GM12878 (cell line): Measurements from ENCODE around the gene IQGAP2. TPM values are rescaled to one million over a fixed set of nuclear protein-coding genes. Genes with fewer than 3 reads are reported as not detected.

Source experiments
- CEBPB ChIP-seq, 2 experiments: fragments of 150-350 bp in 1 of 2; IDR thresholded peaks; 2 replicates each; pipeline ENCODE4 v1.6.1; 2012 to 2014; ENCODE audit warnings: low read depth in 2 of 2, low read length in 2 of 2, borderline replicate concordance in 1 of 2, inconsistent platforms in 1 of 2
- CREB1 ChIP-seq: IDR thresholded peaks from 2 replicates; pipeline ENCODE4 v1.6.1; 2012; ENCODE audit warnings: low read depth, mild to moderate bottlenecking, inconsistent platforms
- EZH2 ChIP-seq: IDR thresholded peaks from 2 replicates; pipeline ENCODE4 v1.6.1; 2012; ENCODE audit warnings: low read depth, mild to moderate bottlenecking, control low read depth, inconsistent platforms, low read length, borderline replicate concordance; ENCODE audit not compliant: control insufficient read depth
- GABPA ChIP-seq: IDR thresholded peaks from 2 replicates; pipeline ENCODE4 v1.6.1; 2014; ENCODE audit warnings: antibody characterized with exemption, low read depth, mild to moderate bottlenecking, inconsistent platforms
- IKZF2 ChIP-seq, 2 experiments: fragments of 450-650 bp; IDR thresholded peaks; 2 replicates each; pipeline ENCODE4 v1.6.1; 2017; ENCODE audit warnings: mild to moderate bottlenecking in 2 of 2, moderate library complexity in 2 of 2
- LARP7 ChIP-seq: fragments of 450-650 bp; IDR thresholded peaks from 2 replicates; pipeline ENCODE4 v1.6.1; 2017; ENCODE audit warnings: mild to moderate bottlenecking
- MEF2B ChIP-seq: fragments of 450-650 bp; IDR thresholded peaks from 2 replicates; pipeline ENCODE4 v1.6.1; 2018; ENCODE audit warnings: mild to moderate bottlenecking, moderate library complexity; ENCODE audit not compliant: partially characterized antibody, poor library complexity, severe bottlenecking
- NR2C2 ChIP-seq: IDR thresholded peaks from 2 replicates; pipeline ENCODE4 v1.6.1; 2011; ENCODE audit warnings: borderline replicate concordance, low read depth; ENCODE audit not compliant: control insufficient read depth, insufficient read length
- PAX8 ChIP-seq: fragments of 450-650 bp; IDR thresholded peaks from 2 replicates; pipeline ENCODE4 v1.6.1; 2017; ENCODE audit warnings: mild to moderate bottlenecking, moderate library complexity
- ZBTB4 ChIP-seq: fragments of 450-650 bp; formaldehyde crosslinking; IDR thresholded peaks from 2 replicates; pipeline ENCODE4 v1.4.0; 2022; ENCODE audit warnings: mild to moderate bottlenecking, moderate library complexity
- polyA plus RNA-seq, 11 experiments: library from polyadenylated mRNA; depleted of rRNA in 4 of 11; unstranded in 6 of 11; stranded (reverse) in 5 of 11; fragments of >200 nt; fragmentation: Nextera tagmentation in 4 of 11; fragmentation: Illumina TruSeq in 1 of 11; extraction: Ambion mirVana in 4 of 11; extraction: Trizol in 1 of 11; gene quantifications; 1 replicate in 1 of 11; 2 replicates in 10 of 11; pipeline versions ENCODE4 v1.2.1 to v1.2.3, GENCODE V29; 2011 to 2016; ENCODE audit warnings: inconsistent platforms in 2 of 11, missing spikeins in 2 of 11, low read depth in 1 of 11
- total RNA-seq, 4 experiments: library from RNA; depleted of rRNA in 3 of 4; stranded (reverse); fragments of >200 nt in 3 of 4; fragmentation: Illumina TruSeq in 1 of 4; extraction: Trizol in 1 of 4; gene quantifications; 2 replicates each; pipeline versions ENCODE4 v1.2.1 to v1.2.3, GENCODE V29; 2013 to 2021
- TF ChIP-seq, protein P1 (sequence below): fragments of 450-650 bp; IDR thresholded peaks from 2 replicates; pipeline ENCODE4 v1.6.1; 2017; ENCODE audit warnings: mild to moderate bottlenecking, low read depth, inconsistent platforms; ENCODE audit not compliant: poor library complexity, severe bottlenecking
- TF ChIP-seq, protein P2 (sequence below): IDR thresholded peaks from 2 replicates; pipeline ENCODE4 v1.6.1; 2011; ENCODE audit warnings: mild to moderate bottlenecking, low read depth, low read length, moderate library complexity; ENCODE audit not compliant: insufficient replicate concordance
- TF ChIP-seq, protein P3 (sequence below): fragments of 450-650 bp; formaldehyde crosslinking; IDR thresholded peaks from 2 replicates; pipeline ENCODE4 v1.4.0; 2020; ENCODE audit warnings: mild to moderate bottlenecking, moderate library complexity
- TF ChIP-seq, protein P4 (sequence below): IDR thresholded peaks from 2 replicates; pipeline ENCODE4 v1.6.1; 2011; ENCODE audit warnings: borderline replicate concordance, low read depth, mild to moderate bottlenecking, moderate library complexity, mixed read lengths, low read length; ENCODE audit not compliant: insufficient read depth; ENCODE audit errors: extremely low read length
- TF ChIP-seq, protein P5 (sequence below): fragments of 150-350 bp; IDR thresholded peaks from 2 replicates; pipeline ENCODE4 v1.6.1; 2014; ENCODE audit warnings: mild to moderate bottlenecking, low read depth, low read length

The IQGAP2 gene
- total and polyA plus RNA-seq, 10 of the 15 experiments (the other 5 are each of a cell fraction or from before 2014, with no cell fraction given): 14.5 to 41.4 (median 21.8) TPM

GRCh38 chr5:76641514-76642120 is 238.5 kb downstream of the IQGAP2 start (continued):
- no peak for TF ChIP-seq PAX8
- TF ChIP-seq, protein P1, sequence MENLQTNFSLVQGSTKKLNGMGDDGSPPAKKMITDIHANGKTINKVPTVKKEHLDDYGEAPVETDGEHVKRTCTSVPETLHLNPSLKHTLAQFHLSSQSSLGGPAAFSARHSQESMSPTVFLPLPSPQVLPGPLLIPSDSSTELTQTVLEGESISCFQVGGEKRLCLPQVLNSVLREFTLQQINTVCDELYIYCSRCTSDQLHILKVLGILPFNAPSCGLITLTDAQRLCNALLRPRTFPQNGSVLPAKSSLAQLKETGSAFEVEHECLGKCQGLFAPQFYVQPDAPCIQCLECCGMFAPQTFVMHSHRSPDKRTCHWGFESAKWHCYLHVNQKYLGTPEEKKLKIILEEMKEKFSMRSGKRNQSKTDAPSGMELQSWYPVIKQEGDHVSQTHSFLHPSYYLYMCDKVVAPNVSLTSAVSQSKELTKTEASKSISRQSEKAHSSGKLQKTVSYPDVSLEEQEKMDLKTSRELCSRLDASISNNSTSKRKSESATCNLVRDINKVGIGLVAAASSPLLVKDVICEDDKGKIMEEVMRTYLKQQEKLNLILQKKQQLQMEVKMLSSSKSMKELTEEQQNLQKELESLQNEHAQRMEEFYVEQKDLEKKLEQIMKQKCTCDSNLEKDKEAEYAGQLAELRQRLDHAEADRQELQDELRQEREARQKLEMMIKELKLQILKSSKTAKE: peak; percentile 13
- TF ChIP-seq MEF2B: no peak
- TF ChIP-seq, protein P2, sequence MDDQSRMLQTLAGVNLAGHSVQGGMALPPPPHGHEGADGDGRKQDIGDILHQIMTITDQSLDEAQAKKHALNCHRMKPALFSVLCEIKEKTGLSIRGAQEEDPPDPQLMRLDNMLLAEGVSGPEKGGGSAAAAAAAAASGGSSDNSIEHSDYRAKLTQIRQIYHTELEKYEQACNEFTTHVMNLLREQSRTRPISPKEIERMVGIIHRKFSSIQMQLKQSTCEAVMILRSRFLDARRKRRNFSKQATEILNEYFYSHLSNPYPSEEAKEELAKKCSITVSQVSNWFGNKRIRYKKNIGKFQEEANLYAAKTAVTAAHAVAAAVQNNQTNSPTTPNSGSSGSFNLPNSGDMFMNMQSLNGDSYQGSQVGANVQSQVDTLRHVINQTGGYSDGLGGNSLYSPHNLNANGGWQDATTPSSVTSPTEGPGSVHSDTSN: peak; percentile 49
- no peak for TF ChIP-seq CREB1
- no peak for TF ChIP-seq ZBTB4 (CRISPR knock-in tag)
- no peak for TF ChIP-seq NR2C2
- TF ChIP-seq, protein P3, sequence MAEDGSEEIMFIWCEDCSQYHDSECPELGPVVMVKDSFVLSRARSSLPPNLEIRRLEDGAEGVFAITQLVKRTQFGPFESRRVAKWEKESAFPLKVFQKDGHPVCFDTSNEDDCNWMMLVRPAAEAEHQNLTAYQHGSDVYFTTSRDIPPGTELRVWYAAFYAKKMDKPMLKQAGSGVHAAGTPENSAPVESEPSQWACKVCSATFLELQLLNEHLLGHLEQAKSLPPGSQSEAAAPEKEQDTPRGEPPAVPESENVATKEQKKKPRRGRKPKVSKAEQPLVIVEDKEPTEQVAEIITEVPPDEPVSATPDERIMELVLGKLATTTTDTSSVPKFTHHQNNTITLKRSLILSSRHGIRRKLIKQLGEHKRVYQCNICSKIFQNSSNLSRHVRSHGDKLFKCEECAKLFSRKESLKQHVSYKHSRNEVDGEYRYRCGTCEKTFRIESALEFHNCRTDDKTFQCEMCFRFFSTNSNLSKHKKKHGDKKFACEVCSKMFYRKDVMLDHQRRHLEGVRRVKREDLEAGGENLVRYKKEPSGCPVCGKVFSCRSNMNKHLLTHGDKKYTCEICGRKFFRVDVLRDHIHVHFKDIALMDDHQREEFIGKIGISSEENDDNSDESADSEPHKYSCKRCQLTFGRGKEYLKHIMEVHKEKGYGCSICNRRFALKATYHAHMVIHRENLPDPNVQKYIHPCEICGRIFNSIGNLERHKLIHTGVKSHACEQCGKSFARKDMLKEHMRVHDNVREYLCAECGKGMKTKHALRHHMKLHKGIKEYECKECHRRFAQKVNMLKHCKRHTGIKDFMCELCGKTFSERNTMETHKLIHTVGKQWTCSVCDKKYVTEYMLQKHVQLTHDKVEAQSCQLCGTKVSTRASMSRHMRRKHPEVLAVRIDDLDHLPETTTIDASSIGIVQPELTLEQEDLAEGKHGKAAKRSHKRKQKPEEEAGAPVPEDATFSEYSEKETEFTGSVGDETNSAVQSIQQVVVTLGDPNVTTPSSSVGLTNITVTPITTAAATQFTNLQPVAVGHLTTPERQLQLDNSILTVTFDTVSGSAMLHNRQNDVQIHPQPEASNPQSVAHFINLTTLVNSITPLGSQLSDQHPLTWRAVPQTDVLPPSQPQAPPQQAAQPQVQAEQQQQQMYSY (CRISPR knock-in tag): no peak
- TF ChIP-seq LARP7: no peak
- TF ChIP-seq IKZF2 (IDR thresholded peaks at IDR 0.05): no peak
- no peak for TF ChIP-seq CEBPB (IDR thresholded peaks at IDR 0.05; ENCODE audit: borderline replicate concordance in 1 of 2, low read depth in 2 of 2, low read length in 2 of 2)
- TF ChIP-seq, protein P4, sequence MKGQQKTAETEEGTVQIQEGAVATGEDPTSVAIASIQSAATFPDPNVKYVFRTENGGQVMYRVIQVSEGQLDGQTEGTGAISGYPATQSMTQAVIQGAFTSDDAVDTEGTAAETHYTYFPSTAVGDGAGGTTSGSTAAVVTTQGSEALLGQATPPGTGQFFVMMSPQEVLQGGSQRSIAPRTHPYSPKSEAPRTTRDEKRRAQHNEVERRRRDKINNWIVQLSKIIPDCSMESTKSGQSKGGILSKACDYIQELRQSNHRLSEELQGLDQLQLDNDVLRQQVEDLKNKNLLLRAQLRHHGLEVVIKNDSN: no peak
- TF ChIP-seq GABPA: no peak
- TF ChIP-seq, protein P5, sequence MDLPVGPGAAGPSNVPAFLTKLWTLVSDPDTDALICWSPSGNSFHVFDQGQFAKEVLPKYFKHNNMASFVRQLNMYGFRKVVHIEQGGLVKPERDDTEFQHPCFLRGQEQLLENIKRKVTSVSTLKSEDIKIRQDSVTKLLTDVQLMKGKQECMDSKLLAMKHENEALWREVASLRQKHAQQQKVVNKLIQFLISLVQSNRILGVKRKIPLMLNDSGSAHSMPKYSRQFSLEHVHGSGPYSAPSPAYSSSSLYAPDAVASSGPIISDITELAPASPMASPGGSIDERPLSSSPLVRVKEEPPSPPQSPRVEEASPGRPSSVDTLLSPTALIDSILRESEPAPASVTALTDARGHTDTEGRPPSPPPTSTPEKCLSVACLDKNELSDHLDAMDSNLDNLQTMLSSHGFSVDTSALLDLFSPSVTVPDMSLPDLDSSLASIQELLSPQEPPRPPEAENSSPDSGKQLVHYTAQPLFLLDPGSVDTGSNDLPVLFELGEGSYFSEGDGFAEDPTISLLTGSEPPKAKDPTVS: no peak
- TF ChIP-seq EZH2: no peak
